Stimulated activated CD8-positive, alpha-beta memory T cell treated with anti-CD3 and anti-CD28 coated beads, Interleukin-15, amount 100 ng/mL, for 48 hours (primary cell): ENCODE data around the gene MFSD2A.
"Not testable (repeated sequence)": the region's sequence is repeated elsewhere in the genome, so short reads cannot be mapped to it uniquely, and the experiment has no call there.

Experiments
- DNase-seq, 2 donors: peaks; one replicate each; pipeline ENCODE4 v3.0.0-alpha.2; 2020; ENCODE audit warnings: low read depth in 2 of 2

The MFSD2A gene

DNA sequence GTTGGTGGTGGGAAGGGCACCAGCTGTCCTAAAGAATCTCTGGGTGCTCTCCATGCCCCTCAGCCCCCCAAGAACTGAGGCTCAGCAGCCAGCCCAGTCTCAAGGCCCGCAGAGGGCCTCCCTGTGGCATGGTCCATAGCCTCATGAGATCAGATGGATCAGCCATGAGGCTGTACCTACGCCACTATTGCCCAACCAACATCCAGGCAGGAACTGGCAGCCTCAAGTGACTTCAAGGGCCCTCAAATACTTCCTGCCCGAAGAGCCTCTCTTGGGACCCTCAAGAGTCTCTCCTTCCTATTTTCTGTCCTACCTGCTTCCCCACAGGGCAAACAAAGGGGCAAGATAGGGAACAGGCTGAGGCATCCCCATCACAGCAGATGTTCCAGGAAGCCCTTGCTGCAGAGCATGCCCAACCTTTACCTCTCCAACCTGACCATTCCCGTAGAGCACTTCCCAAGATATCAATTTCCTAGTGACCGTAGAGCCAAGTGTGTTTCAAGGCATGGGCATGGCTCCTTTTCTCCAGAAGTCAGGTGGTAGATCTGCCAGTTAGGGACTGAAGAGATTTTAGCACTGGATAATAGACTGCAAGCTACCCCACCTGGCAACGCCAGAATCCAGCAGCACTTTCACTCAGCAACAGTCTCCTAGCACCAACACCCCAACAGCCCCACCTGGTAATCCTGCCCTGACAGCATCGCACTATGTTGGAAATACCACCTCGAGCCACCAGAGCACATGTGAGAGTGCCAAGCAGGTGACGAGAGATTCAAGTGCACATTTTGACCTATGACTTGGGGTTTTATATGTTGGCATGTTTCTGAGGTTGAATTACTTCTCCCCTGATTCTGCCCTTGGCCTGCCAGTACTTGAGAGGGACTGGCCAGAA lies 13.7 kb upstream of the MFSD2A start:
- no peak for DNase-seq

DNA sequence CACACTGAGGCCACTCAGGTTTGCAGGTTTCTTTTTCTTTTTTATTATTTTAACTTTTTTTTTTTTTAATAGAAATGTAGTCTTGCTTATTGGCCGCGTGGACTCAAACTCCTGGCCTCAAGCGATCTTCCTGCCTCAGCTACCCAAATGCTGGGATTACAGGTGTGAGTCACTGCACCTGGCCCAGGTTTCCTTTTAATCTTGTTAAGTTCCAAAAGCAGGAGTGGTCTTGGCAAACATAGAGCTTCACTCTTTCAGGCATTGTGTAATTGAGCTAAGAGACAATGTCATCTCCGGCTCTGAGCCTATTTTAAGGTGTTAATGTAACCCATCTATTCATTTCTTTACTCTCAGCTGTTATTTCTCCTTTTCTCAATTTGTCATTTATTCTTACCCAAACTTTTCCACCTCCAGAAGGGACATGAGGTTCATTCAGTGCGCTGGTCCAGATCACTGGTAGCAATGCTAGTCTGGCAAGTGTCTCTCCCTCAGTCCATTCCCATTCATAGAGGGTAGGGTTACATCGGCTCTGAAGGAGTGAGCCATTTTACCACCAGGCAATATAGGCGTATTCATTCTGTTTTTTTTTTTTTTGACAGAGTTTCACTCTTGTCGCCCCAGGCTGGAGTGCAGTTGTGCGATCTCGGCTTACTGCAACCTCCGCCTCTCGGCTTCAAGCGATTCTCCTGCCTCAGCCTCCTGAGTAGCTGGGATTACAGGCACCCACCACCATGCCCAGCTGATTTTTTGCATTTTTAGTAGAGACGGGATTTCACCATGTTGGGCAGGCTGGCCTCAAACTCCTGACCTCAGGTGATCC lies 11.3 kb upstream of the MFSD2A start:
- DNase-seq = no peak

DNA sequence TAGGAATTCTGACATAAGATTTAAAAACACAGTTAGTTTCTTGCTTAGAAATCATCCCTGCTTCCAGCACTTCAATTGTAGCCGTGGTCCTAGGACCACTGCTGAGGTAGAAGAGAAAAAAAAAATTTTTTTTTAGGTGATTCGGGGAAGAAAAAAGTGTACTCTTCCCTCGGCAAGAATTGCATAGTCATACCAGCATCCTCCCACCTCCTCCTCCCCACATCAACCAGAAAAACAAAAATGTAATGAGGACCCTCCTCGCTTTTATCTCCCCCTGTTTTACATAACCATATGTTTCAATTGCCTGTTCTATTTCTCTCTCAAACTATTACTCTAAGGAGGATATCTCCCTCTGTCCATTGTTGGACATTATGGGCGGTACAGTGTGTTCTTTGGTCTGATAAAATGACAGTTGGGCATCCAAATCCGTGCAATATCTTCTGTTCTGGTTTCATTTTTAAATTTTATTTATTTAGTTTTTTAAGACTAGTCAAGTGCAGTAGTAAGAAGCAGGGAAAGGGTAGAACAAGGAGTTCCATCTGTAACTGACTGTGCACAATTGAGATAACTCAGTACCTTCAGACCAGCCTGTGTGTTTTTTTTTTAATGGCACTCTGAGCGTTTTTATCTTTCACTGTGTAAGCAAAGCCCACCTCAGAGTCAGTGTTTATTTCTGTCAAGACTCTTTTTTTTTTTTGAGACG lies 10.4 kb upstream of the MFSD2A start:
- DNase-seq = no peak

DNA sequence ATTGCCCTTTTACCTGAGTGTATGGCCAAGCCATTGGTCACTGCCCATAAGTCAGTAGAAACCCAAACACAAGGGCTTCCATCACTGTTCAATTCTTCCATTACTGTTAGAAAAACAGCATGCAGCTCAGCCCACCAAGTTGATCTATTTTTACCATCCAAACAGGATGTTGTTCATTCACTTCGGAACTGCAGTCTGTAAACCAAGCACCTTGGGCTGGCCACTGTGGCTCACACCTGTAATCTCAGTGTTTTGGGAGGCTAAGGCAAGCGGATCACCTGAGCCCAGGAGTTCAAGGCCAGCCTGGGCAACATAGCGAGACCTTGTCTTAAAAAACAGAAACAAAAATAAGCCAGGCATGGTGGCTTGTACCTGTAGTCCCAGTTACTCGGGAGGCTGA lies 8.7 kb upstream of the MFSD2A start:
- no peak for DNase-seq

DNA sequence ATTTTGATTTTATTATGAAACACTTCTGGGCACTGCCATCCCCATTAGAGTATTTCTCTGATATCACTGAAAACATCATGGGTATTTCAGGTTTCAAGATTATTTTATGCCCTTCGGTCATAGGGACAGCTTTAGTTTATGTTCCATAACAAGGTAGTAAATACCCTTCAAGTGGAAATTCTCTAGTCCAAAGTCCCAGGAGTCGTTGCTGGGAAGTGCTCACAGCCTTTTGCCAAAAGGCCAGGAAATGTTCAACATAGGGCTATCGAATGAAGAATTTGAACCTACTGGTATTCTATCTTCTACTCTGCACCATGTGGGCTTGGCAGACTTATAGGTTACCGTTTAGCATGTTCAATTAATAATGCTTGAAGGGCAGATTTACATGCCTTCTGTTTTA lies 7.7 kb upstream of the MFSD2A start:
- DNase-seq = no peak

DNA sequence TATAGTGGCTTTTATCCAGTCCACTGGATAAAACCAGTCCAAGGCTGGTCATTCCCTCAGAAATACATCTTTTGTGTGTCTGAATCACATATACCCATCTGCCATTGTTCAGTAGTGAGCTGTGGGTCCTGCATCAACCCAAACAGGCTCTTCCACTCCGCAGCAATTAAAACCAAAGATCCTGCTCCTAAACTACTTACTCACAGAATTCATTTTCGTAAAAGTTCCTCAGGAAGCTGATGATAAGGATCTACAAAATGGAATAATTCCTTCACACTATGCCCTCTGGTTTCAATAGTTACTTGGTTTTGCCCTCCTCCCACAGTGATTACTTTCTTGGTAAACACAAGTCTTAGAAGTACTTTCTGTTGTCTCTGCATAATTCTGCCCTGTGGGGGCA lies 5.1 kb upstream of the MFSD2A start:
- DNase-seq = no peak

DNA sequence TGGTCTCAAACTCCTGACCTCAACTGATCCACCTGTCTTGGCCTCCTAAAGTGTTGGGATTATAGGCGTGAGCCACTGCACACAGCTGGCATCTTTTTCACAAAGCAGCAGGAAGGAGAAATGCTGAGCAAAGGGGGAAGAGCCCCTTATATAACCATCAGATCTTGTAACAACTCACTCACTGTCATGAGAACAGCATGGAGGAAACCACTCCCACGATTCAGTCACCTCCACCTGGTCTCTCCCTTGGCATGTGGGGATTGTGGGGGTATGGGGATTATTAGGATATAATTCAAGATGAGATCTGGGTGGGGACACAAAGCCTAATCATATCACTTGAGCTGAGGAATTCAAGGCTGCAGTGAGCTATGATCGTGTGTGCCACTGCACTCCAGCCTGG lies 3.0 kb upstream of the MFSD2A start:
- no peak for DNase-seq

DNA sequence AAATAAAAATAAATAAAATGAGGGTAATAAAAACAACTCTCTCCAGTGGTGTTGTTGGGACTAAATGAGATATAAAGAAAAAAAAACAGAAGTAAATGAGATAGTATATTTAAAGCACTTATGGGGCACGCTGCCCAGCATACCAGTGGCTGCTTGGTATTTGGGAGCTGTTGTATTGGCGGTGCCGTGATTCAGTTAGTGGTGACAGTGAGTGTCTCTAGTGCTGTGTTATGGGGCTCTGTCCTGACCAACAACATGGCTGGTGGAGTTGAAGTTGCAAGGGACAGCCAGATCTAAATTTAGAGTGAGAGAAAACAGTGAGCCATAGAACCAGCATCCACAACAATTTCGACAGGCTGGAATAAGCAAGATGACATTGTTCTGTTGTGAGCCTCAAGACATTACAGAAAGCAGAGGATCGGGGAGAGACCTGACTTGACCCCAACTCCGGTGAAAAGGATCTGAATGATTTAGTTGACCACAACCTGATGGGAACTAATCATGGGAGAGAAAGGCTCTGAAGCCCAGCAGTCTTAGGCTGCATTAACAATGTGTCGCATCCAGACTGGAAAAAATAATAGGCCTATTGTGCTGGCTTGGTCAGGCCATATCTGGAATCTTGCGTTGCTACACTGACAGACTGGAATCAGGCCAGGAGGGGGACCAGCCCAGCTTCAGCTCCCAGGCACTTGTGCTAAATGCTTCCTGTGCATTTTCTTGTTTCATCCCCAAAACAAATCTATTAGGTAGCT lies 2.4 kb upstream of the MFSD2A start:
- no peak for DNase-seq

DNA sequence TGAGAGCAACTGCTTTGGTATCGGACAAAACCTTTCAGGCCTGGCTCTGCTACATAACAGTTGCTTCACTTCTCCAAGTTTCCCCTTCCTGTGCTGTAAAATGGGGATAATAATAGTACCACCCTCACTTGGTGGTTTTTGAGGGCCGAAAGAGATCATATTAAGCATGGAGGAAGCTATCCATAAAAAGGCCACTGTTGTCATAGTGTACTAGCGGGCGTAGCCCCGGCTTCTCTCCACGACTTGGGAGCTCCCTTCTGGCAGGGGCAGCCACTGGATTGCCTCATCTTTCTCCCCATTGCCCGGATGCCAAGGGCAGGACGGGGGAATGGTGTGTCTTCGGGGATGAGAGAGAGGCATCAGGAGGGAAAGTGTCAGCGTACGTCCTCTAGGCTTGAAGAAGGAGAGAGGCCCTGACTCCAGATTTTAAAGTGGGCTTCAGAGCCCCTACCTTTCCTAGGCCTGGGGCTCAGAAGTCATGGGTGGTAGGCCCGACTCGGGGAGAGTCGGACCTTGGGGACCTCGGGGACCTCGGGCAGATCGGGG lies 548 bp upstream of the MFSD2A start:
- no peak for DNase-seq

DNA sequence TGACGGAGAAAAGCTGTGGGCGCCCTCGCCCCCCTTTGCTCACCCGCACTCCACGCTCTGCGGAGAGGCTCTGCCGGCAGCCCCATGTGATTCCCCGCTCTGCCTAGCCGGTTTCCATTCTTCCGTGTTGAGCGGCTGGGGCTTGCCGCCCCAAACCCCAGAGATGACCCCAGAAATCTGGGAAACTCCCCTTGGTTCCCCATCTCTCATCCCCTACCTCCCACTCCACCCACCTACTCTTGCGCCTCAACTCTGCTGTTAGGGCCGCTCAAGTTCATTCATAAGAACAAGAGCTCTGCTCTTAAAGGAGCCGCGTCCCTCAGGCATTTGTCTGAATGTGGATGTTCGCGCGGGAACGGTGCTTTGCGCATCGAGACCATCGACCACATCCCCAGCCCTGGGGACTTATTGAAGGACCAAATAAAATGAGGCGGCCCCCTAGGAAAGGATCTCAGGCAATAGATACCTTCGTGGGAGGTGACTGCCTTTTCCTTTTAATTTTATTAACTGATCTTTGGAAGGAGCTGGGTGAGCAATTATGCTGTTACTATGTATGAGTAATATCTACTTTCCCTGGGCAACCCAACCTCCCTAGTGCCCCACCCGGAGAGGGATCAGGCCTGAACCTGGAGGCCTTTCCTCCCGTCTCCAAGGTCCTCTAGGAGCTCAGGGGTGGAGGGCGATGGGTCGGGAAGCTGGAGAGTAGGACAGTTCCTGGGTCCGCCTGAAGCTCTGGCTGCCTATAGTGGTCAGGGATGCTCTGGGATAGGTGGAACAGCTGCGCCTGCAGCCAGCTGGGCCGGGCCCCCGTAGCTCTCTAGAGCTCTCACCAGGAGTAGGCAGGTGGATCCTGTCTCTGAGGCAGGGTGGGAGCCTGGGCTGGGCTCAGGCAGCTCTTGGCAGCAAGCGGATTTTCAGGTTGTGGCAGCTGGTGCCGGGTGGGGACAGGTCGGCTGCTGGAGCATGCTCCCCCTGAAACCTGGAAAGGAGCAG lies 898 bp downstream of the MFSD2A start:
- DNase-seq = peak; percentile 38 to 66

DNA sequence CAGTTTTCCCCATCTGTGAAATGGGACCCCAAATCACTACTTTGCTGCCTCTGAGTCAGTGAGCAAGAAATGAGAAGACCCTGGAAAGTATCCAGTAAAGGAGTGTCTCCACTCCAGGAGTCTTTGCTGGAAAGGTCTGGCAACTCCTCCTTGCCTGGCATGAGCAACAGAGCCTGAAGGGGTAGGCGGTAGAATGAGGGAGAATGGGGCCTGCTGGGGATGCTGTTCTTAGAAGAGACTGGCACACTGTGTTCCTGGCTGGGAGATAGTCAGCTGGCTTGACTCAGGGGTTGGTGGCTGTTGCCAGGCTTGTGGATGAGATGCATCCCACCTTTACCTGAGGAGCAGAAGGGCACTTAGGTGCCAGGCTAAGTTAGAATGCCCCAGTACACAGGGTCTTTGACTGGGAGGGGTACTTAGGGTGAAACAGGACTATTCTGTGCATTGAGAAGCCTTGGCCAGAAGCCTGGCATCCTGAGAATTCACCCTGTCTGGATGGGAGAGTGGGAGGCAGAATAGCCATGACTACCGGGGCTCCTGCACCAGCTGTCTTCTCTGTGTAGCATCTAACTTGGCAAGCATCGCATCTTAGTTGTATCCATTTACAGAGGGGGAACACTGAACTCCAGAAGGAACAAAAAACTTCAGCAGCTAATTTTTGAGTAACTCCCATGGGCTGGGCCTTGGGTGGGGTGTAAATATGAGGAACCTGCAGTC lies 2.5 kb downstream of the MFSD2A start:
- DNase-seq = no peak

DNA sequence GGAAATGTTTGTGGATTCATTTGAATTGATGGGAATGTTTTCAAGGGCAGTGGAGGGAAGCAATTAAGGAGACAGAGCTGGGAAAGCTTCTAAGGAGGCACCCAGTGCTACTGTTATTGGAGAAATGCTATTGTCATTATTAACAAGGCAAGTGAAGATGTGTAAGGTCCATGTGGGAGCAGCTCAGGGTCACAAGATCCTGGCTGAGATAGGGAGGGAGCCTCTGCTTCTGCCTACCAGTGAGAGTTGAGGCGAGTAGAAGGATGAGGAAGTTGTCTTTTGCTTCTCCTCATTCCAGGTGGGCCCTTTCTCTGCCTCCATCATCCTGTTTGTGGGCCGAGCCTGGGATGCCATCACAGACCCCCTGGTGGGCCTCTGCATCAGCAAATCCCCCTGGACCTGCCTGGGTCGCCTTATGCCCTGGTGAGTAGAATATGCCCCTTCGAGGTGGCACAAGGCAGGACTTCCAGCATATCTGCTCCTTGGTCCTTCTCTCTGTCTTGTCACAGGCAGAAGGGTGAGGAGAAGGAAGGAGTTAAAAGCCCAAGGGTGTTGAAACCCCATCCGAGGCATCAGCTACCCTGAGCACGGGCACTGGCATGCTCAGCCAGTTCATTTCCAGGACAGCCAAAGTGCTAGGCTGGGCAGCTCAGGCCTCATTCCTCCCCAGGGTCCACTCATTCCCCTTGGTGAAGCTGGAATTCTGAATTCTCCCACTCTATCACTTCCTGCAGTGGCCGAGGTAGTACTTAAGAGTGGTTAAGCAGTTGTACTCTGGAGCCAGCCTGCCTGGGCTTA lies 3.7 kb downstream of the MFSD2A start:
- DNase-seq = no peak

DNA sequence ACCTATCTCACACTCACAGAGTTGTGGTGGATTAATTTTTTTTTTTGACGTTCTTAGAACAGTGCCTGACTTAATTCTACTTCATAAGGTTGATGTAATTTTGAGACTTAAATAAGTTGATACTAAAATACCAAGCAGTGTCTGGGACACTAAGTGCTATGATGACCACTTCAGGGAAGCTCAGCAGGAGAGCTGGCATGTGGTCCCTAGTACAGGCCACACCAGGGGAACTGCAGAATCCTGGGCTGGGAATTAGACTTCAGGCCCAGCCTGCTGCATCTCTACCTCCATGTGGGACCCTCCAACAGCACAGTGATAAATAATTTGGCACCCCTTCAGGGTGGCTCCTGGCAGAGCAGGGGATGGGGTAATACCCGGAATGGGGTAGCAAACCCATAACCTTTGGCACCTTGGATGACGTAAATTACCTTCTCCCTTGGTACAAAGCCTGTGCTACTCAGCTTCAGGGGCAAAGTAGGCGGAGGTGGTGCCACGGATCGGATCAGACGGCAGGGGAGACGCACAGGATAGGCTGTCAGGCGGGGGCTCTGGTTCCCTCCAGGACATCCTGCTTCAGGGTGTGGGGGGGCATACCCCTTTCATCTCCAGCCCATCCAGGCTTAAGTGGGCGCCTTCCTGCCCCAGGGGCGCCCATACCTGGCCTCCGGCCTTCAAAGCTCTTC lies 4.8 kb downstream of the MFSD2A start:
- DNase-seq = no peak

DNA sequence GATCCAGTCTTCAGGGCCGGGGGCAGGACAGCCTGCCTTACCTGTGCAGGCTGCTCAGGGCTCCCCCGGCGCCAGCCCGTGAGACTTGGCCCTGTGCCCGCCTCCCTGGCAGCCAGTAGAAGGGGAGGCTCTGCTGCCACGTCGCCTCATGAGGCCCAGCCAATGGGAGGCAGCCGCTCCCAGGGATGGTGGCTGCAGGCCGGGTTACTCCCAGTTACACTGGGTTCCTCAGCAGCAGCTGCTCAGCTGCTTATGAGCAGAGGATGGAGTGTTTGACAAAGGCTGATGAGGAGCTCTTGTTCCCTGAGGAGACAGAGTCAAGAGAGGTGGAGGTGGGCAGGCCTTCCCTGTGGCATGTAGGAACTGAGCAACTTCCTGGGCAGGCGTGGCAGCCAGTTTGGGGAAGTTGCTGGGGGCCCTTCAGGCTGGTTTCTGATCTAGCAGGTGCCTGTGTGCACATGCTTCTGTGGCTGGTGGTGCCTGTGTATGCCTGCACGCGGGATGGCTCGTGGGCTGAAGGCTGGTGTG lies 5.5 kb downstream of the MFSD2A start:
- no peak for DNase-seq

DNA sequence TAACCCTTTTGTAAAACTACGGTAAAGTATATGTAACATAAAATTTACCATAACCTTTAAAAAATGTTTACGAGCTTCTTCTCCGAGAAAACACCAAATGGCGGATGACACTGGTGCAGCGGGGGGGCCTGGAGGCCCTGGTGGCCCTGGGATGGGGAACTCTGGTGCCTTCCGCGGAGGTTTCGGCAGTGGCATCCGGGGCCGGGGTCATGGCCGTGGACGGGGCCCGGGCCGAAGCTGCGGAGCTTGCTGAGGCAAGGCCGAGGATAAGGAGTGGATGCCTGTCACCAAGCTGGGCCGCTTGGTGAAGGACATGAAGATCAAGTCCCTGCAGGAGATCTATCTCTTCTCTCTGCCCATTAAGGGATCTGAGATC lies 7.5 kb downstream of the MFSD2A start:
- no peak for DNase-seq

DNA sequence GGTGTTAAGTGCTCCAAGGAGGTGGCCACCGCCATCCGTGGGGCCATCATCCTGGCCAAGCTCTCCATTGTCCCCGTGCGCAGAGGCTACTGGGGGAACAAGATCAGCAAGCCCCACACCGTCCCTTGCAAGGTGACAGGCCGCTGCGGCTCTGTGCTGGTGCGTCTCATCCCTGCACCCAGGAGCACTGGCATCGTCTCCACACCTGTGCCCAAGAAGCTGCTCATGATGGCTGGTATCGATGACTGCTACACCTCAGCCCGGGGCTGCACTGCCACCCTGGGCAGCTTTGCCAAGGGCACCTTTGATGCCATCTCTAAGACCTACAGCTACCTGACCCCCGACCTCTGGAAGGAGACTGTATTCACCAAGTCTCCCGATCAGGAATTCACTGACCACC lies 8.0 kb downstream of the MFSD2A start:
- not testable (repeated sequence) for DNase-seq

DNA sequence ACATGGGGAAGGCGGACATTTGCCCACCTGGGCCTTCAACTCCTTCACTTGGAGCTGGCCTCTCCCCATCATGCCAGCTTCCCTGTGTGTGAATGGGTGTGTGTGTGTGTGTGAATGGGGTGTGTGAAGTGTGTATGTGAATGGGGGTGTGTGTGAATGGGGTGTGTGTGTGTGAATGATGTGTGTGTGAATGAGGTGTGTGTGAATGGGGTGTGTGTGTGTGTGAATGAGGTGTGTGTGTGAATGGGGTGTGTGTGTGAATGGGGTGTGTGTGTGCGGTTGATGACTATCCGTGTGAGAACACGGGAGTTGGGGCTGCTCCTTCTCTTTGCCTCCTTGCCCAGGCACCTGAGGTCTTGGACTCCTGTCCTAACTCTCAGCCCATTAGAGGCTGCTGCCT lies 9.6 kb downstream of the MFSD2A start:
- no peak for DNase-seq

DNA sequence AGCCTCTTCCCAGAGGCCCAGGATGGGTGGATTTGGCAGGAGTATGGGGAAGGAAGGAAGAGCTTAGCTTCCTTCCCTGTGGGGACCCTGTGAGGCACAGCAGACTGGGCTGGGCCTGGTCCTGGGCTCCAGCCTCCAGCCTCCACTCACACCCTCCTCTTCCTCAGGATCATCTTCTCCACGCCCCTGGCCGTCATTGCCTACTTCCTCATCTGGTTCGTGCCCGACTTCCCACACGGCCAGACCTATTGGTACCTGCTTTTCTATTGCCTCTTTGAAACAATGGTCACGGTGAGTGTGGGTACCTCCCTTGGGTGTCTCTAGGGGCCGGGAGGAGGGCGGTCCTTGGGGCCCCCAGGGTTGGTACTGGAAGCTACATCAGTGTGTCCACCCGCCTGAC lies 10.1 kb downstream of the MFSD2A start:
- DNase-seq = no peak
